GM19043 (cell line): ENCODE results near the gene PPFIBP2.
A peak's percentile ranks its signal among the peaks of the same experiment; 100 is the strongest.

Experiments used
- ATAC-seq: cut with Tn5 transposase; IDR thresholded peaks from one replicate; pipeline ENCODE4 v1.9.1; 2021; ENCODE audit warnings: low read depth; ENCODE audit not compliant: unreplicated experiment

Gene PPFIBP2

DNA sequence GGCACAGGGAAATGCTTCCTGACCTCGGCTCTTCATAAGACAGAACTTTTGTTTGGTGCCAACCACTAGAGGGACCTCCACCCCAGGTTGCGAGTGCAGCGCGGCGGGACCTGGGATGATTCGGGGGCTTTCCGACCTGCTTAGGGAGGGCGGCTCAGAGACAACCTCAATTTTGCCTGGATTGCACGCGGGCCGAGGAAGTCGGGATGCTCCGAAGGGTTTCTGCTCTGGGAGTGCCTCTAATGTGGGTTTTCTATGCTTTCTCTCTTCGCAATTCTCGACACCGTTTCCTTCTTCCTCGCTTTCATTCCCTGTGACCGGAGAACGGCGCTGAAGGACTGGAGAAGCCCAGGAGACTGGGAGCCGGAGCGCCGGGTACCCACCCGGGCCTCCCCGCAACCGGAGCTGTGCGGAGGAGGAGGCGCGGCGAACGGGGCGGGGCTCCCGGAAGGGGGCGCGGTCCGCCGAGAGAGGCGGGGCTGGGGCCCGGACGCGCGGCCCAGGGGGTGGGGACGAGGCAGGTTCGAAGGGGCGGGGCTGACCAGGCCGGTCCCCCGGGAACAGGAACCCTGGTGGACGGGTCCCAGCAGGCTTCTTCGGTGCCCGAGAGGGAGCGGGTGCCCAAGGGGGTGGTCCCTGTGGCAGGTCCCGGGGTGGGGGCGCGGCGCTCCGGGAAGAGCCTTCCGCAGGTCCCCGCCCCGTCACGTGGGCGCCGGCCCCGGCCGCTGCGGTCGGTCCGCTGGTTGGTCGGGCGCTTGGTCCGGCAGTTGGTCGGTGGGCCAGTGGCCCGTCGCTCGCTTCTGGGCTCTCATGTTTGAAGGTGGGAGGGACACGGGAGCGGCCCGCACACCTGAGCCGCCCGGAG, at the start of gene PPFIBP2:
Gene PPFIBP2 (plus strand): TSS at position 766 of the 865 bp plus-strand sequence. CDS start 35,477 bp downstream, outside the sequence.
- peak; percentile 58 for ATAC-seq

DNA sequence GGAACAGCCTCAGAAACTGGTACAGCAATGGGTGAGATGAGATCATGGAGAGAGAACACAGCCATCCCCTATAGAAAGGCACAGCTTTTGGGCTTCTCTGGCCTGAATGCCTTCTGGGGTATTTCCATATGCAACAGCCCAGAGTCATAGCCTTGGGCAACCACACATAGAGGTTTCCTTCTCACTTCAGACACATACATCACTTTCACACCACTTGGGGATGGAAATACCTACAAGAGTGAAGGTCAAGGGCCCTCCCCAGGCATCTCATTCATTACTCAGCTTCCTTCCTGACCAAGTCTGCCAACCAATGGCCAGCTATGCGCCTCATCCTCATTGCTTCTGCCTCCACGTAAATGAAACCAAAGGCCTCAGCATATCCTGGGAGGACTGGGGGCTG, 46.1 kb upstream of the PPFIBP2 start:
- peak; percentile 70 for ATAC-seq

GRCh38 chr11:7469351-7469865, 44.4 kb upstream of the PPFIBP2 start:
- no peak for ATAC-seq

GRCh38 chr11:7471071-7471470, 42.7 kb upstream of the PPFIBP2 start:
- ATAC-seq: no peak

GRCh38 chr11:7473717-7474116, 40.1 kb upstream of the PPFIBP2 start:
- peak; percentile 85 for ATAC-seq

GRCh38 chr11:7480113-7480512, 33.7 kb upstream of the PPFIBP2 start:
- ATAC-seq: no peak

DNA sequence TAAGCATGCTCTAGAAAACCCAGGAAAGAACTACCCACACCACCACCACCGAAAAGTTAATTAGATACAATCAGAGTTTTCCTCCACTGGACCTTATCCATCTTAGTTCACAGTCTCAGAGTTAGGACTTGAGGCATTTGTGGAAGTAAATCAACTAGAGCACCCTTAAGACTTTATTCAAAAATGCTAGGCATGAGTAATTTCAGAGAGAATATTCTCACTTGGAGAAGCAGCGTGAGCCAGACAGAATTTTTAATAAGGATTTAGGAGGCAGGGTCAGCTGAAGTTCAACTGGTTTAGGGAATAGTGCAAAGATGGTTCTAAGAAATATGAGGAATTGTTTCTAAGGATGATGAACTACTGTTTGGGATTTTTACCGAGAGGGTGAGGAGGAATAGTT, 29.7 kb upstream of the PPFIBP2 start:
- ATAC-seq: no peak

DNA sequence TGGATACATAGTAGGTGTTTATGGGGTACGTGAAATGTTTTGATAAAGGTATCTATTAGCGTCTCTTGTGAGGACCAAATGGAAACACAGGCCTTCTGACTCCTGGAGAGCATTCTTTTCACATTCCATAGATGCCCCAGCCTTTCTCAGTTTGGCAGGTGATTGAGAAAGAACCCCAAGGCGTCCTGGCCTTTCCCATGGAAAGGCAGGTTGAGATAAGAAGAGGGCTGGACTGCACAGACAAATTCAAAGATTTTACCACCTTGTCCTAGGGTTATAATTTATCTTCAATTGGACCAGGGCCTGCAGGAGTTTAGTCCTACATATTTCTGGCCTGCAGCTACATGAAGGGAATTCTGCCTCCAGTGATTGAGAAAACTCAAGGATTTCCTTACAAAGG, 29.2 kb upstream of the PPFIBP2 start:
- no peak for ATAC-seq

- no peak for ATAC-seq
Measured at GRCh38 chr11:7485186-7486097, 28.4 kb upstream of the PPFIBP2 start, which contains the start of gene OLFML1. Gene OLFML1 (plus strand): TSS chr11:7485506. CDS start chr11:7485876, 370 bp downstream.

GRCh38 chr11:7486098-7486780, 27.6 kb upstream of the PPFIBP2 start:
- ATAC-seq: no peak

DNA sequence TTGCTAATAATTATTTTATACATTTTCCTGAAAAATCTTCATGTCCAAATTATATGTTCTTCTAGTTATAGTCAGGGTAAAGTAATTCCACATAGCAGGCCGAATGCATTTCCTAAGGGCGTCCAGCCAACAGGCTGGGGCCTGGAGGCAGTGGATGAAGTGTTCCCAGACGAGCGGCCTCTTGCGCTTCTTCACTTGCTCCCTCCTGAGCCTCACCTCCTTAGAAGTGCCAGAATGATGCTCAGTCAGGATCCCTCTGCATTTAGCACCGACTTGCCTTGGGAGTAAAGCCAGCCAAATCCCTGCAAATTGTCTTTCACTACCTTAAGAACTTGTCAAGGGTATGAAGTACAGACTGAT, 27.0 kb upstream of the PPFIBP2 start:
- no peak for ATAC-seq

DNA sequence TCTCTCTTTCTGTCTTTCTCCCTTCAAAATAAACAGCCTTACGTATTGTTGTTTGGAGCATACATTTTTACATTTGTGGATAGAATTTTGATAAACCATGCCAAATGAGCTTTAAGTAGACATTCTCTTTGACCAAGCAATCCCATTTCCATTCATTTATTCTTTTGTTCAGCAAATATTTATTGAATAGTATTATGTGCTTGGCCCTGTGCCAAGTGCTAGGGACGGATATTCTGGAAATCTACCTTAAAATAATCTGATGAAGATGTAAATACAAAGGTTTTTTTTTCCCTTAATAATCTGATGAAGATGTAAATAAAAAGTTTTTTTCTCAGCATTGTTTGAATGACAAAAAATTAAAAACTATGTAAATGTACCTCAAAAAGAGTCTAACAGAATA, 26.4 kb upstream of the PPFIBP2 start:
- no peak for ATAC-seq

DNA sequence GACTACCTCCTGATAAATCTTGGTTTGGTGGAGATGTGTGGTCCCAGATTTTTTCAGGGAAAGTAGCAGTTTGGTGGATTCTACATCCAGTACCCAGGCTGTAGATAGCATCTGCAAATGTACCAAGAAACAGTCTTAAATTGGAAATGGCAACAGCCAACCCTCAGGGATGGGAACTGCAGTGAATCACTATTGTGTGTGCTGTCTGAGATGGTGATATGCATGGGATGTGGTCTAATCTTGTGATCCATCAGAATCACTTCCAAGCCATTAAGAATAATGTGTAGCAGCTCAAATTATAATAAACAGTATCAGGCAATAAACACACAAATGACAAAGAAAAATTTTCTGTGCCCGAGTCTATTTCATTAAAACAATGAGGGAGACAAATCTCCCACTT, 25.1 kb upstream of the PPFIBP2 start:
- no peak for ATAC-seq

GRCh38 chr11:7489376-7489775, 24.4 kb upstream of the PPFIBP2 start:
- no peak for ATAC-seq

DNA sequence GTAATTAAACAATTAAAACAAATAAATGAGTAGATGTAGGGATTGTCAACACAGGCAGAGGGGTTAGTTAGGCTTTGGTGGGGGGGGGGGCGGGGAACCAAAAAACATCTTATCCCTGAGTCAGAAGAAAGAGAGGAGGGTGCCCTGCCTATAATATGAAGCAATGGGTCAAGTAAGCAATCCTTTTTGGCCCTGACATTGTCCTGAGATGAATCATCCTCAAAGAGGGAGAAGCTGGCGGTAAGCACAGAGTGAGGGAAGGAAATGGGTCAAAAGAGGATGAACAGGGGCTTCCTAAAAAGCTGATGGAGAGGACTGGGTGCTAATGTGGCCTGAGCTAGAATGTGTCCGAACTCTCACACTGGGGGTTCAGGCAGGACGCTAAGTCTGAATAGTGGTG, 23.7 kb upstream of the PPFIBP2 start:
- no peak for ATAC-seq

DNA sequence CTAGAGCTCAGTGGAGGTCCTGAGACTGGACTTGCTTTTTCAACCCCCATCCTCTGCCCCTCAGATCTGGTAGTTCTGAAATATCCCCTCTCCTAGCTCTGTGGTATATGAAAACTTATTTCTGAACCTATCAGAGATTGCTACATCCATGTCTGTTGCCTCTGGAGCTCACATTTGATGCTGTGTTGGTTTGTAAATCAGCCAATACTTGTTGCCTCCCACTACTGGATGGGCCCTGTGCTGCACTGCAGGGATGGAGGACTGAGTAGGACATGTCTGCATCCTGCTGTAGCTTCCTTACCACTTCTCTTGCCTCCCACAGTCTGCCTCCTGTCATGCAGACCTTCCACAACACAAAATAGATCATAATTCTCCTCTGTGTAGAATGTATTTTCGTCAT, 23.3 kb upstream of the PPFIBP2 start:
- no peak for ATAC-seq

GRCh38 chr11:7492253-7492652, 21.5 kb upstream of the PPFIBP2 start:
- ATAC-seq: no peak

DNA sequence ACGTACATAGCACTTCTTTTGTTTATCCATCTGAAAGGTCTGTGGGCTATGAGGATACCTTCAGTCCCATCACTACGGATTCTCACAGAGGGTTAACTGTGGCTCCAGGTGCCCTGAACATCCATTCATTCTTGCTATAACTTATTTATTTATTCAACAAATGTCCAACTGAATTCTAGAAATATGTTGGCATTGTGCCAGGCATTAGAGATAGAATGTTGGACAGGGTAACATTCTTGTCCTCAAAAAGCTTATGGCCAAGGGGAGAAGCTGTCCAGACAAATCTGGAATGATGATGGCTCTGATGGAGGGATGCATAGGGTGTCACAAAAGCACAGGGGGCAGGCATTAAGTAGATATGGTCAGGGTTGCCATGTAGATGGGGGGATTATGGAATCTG, 20.1 kb upstream of the PPFIBP2 start:
- no peak for ATAC-seq

- no peak for ATAC-seq
Measured at GRCh38 chr11:7494086-7494745, 19.6 kb upstream of the PPFIBP2 start.

DNA sequence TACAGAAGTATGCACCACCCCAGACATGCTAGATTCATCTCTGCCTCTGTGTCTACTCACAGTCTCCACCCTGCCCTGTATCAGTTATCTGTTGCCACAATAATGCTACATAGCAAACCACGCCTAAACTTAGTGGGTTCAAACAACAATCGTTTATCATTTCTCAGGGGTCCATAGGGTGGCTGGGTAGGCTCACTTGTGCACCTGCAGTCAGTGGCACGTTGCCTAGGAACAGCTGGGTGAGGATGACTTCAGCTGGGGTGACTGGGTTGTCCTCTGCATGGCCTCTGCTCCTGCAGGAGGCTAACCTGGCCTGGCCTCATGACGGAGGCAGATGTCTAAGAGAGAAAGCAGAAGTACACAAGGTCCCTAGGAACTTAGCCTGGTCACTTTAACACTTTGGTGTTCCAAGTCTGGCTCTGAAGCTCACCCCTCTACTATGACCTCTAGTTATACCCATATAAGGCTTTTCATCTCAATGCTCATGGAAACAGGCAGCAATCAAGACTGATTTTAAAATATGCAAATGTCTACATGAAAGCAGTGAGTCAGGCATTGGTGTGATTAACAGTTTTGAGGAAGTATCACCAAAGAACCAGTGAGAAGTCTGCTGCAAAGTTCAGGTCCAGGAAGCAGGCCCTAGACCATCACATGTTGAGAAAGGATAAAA, 17.8 kb upstream of the PPFIBP2 start:
- ATAC-seq: peak; percentile 88
